C4-2B (cell line): ENCODE data around the gene FSTL4.

Experiments used
- H3K27ac ChIP-seq: fragments of 450-650 bp; 2 replicates; pipeline ENCODE4 v1.5.1; 2017
- ZFX ChIP-seq: fragments of 450-650 bp; IDR thresholded peaks from 2 replicates; pipeline ENCODE4 v1.6.1; 2017
- TF ChIP-seq, protein P1 (sequence below): fragments of 450-650 bp; conservative IDR thresholded peaks from 2 replicates; pipeline ENCODE4 v1.5.1; 2017; ENCODE audit warnings: mild to moderate bottlenecking

FSTL4 gene

GRCh38 chr5:133478199-133478985 lies 133.9 kb downstream of the FSTL4 start:
- H3K27ac ChIP-seq = no peak overlapping the region
- TF ChIP-seq, protein P1, sequence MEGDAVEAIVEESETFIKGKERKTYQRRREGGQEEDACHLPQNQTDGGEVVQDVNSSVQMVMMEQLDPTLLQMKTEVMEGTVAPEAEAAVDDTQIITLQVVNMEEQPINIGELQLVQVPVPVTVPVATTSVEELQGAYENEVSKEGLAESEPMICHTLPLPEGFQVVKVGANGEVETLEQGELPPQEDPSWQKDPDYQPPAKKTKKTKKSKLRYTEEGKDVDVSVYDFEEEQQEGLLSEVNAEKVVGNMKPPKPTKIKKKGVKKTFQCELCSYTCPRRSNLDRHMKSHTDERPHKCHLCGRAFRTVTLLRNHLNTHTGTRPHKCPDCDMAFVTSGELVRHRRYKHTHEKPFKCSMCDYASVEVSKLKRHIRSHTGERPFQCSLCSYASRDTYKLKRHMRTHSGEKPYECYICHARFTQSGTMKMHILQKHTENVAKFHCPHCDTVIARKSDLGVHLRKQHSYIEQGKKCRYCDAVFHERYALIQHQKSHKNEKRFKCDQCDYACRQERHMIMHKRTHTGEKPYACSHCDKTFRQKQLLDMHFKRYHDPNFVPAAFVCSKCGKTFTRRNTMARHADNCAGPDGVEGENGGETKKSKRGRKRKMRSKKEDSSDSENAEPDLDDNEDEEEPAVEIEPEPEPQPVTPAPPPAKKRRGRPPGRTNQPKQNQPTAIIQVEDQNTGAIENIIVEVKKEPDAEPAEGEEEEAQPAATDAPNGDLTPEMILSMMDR = no peak
- no peak for TF ChIP-seq ZFX

DNA sequence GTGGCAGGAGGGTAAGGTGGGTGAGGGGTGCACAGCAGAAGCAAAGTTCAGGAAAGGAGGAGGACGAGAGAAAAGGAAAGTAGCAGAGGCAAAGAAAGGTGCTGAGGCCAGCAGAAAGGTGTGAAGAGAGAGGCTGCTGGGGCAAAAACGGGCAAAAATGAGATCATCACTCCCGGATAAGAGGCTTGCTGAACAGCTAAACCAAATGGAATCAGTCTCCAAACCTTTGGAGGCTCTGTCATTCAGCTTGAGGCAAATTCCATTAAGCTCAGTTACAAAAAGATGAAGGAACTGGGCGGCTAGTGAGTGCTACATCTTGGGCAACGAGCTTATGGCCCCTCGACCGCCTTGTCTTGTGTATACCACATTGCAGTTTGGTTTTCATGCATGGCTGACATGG lies 136.4 kb downstream of the FSTL4 start:
- no peak for TF ChIP-seq ZFX
- TF ChIP-seq, protein P1 = no peak
- H3K27ac ChIP-seq = no peak overlapping the region

DNA sequence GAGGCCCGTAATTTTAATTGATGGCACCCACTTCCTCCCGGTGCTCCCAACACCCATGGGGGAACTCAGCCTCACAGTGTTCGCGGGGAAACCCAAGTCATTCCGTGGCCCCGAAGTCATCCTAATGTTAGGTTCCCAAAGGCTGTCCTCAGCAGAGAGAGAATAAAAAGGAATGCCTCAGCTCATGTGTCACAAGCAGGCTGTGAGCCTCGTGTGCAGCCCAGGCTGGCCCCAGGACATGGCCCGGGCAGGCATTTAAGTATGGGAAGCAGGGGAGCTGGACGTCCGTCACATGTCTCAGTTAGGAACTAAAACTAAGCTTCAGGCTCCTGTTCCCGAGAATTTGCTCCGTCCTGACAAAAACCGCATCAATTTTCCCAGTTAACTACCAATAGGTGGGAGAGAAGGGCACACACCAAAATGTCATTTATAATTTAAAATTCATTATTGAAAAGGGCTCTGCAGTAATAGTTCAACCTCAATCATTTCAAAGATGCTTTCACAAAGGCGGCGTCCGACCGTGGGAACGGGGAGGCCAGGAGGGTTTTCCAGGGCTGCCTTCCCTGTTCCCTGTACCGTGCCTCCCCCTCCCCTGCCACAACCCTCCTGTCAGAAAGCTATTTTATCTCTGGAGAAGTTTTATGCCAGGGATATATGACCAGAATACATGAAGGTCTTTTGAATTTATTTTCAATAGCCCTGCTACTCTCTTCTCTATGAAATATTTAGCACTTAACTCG lies 137.3 kb downstream of the FSTL4 start:
- H3K27ac ChIP-seq = no peak overlapping the region
- no peak for TF ChIP-seq ZFX
- TF ChIP-seq, protein P1 = no peak

DNA sequence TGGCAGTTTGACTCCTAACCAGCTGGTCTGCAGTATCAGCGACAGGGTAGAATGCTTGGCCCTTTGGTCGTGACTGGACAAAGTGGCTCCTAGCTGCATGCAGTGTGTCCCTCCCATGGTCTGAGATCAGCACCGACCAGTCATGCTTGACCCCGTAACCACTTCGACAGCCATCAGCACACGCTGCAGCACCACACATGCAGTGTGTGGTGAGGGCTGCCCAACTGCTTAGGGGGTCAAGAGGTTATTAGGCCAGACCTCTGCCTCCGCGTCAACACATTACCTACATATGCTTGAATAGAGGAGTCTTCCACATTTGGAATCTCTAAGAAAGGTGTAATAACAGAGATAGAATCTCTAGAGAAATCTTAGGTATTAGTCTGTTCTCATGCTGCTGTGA lies 139.1 kb downstream of the FSTL4 start:
- no peak overlapping the region for H3K27ac ChIP-seq
- no peak for TF ChIP-seq ZFX
- TF ChIP-seq, protein P1 = no peak

DNA sequence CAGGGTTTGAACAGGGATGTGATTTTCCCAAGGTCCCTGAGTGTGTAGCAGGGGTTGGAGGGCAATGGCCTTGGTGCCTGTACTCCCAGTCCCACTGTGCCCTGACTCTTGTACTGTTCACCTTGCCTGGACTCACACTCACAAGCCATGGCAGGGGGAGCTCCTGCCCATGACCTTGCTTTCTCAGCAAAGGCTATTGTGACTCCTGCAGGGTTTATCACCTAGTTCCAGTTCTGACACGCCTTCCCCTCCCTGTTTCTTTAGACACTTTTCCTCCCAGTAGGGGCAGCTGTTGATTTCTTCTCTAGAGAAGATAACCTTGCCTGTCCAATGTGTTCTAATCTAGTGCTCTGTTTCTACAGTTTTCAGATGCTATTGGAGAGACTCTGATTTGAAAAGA lies 139.5 kb downstream of the FSTL4 start:
- no peak overlapping the region for H3K27ac ChIP-seq
- no peak for TF ChIP-seq ZFX
- TF ChIP-seq, protein P1 = no peak

- TF ChIP-seq ZFX = no peak
- TF ChIP-seq, protein P1 = no peak
- H3K27ac ChIP-seq = no peak overlapping the region
Observed at GRCh38 chr5:133471699-133472098, 140.6 kb downstream of the FSTL4 start.

- TF ChIP-seq, protein P1 = no peak
- no peak for TF ChIP-seq ZFX
- H3K27ac ChIP-seq = no peak overlapping the region
Observed at GRCh38 chr5:133470841-133471240, 141.5 kb downstream of the FSTL4 start.
